ENCODE measurements around the gene MPRIP.

The MPRIP gene

DNA sequence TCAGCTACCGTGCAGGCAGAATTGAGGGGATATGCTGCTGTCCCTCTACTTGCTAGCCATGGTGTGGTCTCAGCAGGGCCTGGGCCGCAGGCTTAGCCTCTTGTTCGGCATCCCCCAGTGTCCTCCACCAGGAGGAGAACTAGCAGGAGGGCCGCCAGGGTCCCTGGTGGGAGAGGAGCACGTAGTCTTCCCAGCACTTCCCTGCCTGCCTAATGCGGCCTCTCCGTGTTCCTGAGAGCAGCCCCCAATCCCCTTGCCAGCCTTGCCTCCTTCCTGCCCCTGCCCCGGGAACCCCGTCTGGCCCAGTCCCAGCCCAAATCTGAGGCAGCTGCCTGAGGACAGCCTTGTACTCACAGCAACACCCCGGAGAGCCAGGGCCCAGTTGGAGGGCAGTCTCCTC lies 125.7 kb downstream of the MPRIP start:
- no peak for TF ChIP-seq CTCF (IDR thresholded peaks at IDR 0.05; ENCODE audit: extremely low read depth, insufficient read depth, missing control alignments)
- in situ Hi-C loops (cut with MboI; ENCODE audit: low pct_unique_long_range_greater_than_20kb, low sequenced_read_pairs, unreplicated experiment) = no loop called here
- DNase-seq (ENCODE audit: low spot score) = no peak

DNA sequence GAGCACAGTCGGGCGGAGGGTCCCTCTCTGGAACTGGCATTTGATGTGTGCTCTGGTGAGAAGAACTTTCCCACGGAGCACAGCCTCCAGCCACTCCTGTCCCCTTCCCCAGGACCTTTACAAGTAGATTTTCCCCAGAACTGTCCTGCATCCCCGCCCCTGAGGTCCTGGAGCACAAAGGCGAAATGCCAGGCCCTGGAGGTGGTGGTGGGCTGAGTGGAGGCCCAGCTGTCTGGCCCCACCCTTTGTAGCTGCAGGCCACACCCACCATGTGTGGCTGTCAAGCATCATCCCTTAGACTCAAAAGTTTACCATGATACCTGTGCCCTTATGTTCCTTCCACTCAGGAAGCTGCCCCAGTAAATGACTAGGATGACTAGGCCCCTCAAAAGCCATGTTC lies 126.1 kb downstream of the MPRIP start:
- DNase-seq (ENCODE audit: low spot score) = no peak
- in situ Hi-C loops (cut with MboI; ENCODE audit: low pct_unique_long_range_greater_than_20kb, low sequenced_read_pairs, unreplicated experiment) = no loop called here
- TF ChIP-seq CTCF (IDR thresholded peaks at IDR 0.05; ENCODE audit: extremely low read depth, insufficient read depth, missing control alignments) = no peak

DNA sequence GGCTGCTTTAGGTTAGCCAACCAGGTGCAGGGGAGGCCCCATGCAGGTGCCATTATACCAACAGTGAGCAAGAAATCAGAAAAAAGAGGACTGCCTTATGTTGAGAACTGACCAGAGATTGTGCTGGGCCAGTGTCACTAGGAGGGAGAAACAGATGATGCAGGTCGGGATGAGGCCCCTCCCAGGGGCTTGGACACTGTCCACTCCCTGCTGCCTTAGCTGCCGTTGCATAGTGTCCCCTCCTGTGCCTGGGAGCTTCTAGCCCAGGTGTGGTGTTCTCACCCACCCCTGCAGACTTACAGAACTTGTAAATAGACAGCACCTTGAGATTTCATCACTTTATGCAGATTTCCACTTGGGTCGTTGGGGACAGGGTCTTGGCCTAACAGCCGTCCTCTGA lies 127.1 kb downstream of the MPRIP start:
- TF ChIP-seq CTCF (IDR thresholded peaks at IDR 0.05; ENCODE audit: extremely low read depth, insufficient read depth, missing control alignments) = no peak
- in situ Hi-C loops (cut with MboI; ENCODE audit: low pct_unique_long_range_greater_than_20kb, low sequenced_read_pairs, unreplicated experiment) = no loop called here

DNA sequence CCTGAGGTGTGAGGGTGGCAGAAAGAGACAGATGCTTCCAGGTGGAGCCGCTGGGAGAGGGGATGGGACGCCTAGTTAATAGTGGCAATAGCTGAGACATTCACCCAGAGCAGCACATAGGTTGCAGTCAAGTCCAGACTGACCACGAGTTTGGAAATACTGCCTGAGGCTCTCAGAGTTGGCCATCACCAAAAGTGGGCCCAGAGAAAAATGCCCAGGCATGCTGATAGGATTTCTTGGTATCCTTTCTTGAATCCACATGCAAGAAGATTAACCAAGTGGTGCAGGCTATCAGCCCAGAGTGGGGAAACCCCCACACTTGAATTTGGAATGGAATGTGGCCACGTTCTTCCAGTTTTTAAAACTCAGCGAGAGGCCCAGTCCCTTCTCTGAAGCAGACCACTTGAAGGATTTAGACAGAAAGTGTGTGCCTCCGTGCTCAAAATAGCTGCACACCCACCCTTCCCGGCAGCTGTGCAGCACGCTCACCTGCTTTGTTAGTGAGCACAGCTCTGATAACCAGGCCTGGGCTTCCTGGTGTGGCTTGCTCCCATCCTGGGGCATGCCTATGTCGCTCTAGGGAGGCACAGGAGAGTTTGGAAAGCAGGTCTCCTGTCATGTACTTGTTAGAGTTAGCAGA lies 128.2 kb downstream of the MPRIP start:
- TF ChIP-seq CTCF (IDR thresholded peaks at IDR 0.05; ENCODE audit: extremely low read depth, insufficient read depth, missing control alignments) = no peak
- in situ Hi-C loops (cut with MboI; ENCODE audit: low pct_unique_long_range_greater_than_20kb, low sequenced_read_pairs, unreplicated experiment) = no loop called here
- DNase-seq (ENCODE audit: low spot score) = no peak

More for the DNA sequence above, 127.1 kb downstream of the MPRIP start:
- no peak for DNase-seq (ENCODE audit: low spot score)

- no peak for DNase-seq (ENCODE audit: low spot score)
- in situ Hi-C loops (cut with MboI; ENCODE audit: low pct_unique_long_range_greater_than_20kb, low sequenced_read_pairs, unreplicated experiment) = no loop called here
- TF ChIP-seq CTCF (IDR thresholded peaks at IDR 0.05; ENCODE audit: extremely low read depth, insufficient read depth, missing control alignments) = no peak
Observed at GRCh38 chr17:17171186-17171585, 128.9 kb downstream of the MPRIP start.

DNA sequence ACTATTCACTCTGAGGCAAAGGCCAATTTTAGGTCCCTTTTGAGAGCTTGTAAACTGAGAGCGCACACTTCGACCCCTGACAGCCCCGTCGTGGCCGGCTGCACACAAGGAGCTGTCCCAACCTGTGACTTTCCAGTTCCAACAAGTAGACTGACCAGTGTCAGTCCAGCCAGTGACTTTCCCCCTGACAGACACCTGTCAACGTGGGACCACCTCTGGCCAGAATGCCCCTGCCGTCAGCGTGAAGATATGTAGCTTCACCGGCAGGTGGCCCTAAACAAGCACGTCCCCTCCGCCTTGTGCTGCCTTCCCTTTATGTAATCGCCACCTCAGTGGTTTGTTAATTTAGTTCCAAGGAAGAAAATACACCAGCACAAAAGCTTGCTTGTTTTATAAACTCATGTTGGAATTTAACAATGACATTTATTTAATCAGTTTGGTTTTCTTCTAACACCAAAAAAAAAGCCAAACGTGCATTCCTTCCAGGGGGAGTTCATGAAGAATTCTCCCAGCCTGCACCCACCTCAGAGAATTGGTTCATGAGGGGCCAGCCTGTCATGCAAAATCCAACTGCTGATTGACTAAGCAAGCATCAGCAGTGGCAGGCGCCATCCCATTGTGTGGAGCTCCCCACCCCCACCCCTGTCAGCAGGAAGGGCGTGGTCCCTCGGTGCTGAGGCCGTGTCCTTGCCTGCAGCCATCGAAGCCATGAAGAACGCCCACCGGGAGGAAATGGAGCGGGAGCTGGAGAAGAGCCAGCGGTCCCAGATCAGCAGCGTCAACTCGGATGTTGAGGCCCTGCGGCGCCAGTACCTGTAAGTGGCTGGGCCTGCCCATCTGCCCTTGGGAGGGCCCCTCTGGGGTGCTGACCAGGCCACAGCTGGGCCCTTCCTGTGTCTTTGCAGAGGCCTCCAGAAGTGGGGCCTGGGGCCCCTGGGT lies 130.0 kb downstream of the MPRIP start:
- in situ Hi-C loops (cut with MboI; ENCODE audit: low pct_unique_long_range_greater_than_20kb, low sequenced_read_pairs, unreplicated experiment) = no loop called here
- DNase-seq (ENCODE audit: low spot score) = no peak
- TF ChIP-seq CTCF (IDR thresholded peaks at IDR 0.05; ENCODE audit: extremely low read depth, insufficient read depth, missing control alignments) = no peak
